ENCODE measurements around the gene ZFHX2.

DNA sequence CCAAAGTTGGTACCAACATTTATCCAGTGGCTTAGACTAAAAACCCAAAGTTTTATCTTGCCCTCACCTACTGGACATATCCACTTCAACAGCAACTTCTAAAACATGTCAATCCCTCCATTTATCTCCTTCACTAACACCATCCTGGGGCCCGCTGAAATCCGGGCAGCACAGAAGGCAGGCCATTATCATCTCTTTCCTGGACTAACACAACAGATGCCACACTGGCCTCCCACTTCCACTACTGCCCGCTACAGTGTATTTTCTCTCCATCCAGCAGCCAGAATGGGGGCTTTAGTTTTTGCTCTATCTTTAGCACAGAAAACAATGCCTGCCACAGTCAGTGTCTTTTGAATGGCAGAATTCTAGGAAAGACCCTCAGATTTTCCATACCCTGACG is 15.6 kb downstream of the ZFHX2 start:
- TF ChIP-seq, protein P1, sequence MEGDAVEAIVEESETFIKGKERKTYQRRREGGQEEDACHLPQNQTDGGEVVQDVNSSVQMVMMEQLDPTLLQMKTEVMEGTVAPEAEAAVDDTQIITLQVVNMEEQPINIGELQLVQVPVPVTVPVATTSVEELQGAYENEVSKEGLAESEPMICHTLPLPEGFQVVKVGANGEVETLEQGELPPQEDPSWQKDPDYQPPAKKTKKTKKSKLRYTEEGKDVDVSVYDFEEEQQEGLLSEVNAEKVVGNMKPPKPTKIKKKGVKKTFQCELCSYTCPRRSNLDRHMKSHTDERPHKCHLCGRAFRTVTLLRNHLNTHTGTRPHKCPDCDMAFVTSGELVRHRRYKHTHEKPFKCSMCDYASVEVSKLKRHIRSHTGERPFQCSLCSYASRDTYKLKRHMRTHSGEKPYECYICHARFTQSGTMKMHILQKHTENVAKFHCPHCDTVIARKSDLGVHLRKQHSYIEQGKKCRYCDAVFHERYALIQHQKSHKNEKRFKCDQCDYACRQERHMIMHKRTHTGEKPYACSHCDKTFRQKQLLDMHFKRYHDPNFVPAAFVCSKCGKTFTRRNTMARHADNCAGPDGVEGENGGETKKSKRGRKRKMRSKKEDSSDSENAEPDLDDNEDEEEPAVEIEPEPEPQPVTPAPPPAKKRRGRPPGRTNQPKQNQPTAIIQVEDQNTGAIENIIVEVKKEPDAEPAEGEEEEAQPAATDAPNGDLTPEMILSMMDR (IDR thresholded peaks at IDR 0.05; ENCODE audit: low read length), result no peak
- no peak for TF ChIP-seq EZH2 (optimal IDR thresholded peaks at IDR 0.05; ENCODE audit: low read depth, low read length)

All from MM.1S (cell line).